ENCODE measurements around the gene SYCP1.

DNA sequence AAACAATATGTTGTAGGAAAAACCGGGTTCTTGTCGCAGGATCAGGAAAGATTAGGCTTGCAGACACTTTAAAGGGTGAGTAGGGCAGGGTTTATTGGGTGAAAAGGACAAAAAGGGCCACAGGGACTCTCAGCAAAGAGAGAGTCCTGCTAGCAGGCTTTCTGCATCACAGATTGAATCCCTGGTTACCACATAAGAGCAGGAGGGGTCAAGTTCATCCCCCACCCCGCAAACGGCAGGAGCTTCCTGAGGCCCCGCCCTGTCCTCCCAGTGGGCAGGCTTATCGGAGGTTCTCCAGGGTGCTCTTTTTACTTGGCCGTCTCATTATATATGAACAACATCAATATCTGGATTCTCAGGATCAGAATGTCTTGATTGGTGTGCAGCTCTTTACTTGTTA lies 47.7 kb downstream of the SYCP1 start:
- TF ChIP-seq POLR2A (IDR thresholded peaks at IDR 0.05; ENCODE audit: low read depth, low read length) = no peak
- TF ChIP-seq PAX5 (IDR thresholded peaks at IDR 0.05; ENCODE audit: insufficient read depth, low read length, severe bottlenecking) = no peak
- no peak for TF ChIP-seq POLR2AphosphoS5 (IDR thresholded peaks at IDR 0.05; ENCODE audit: low read depth, low read length)
